Esophagus squamous epithelium (tissue), 5 donors: Measurements from ENCODE around the gene TNK1. TPM values are rescaled to one million over a fixed set of nuclear protein-coding genes. Genes with fewer than 3 reads are reported as not detected.

Source experiments
- DNase-seq: peaks from one replicate; lab custom pipeline; 2025; lab: John Stamatoyannopoulos, UW
- H3K27ac ChIP-seq, 4 donors: fragments of 200-600 bp; sonication (generic); one replicate each; pipeline ENCODE4 v1.5.1; 2016 to 2019; ENCODE audit warnings: mild to moderate bottlenecking in 1 of 4
- H3K27me3 ChIP-seq, 4 donors: fragments of 200-600 bp; sonication (generic); 1 replicate in 3 of 4; 2 replicates in 1 of 4; pipeline versions ENCODE4 v1.5.1 to v1.6.0; 2017 to 2021; ENCODE audit warnings: antibody characterized with exemption in 1 of 4
- H3K36me3 ChIP-seq, 3 donors: fragments of 200-600 bp; sonication (generic); one replicate each; pipeline ENCODE4 v1.5.1; 2016 to 2019
- H3K4me1 ChIP-seq, 3 donors: fragments of 200-600 bp; sonication (generic); one replicate each; pipeline ENCODE4 v1.5.1; 2017 to 2019
- H3K4me3 ChIP-seq, 4 donors: fragments of 200-600 bp; sonication (generic); 1 replicate in 3 of 4; 2 replicates in 1 of 4; pipeline ENCODE4 v1.5.1; 2016 to 2019; ENCODE audit warnings: mild to moderate bottlenecking in 2 of 4, moderate library complexity in 1 of 4
- H3K9me3 ChIP-seq, 3 donors: fragments of 200-600 bp; sonication (generic); one replicate each; pipeline ENCODE4 v1.5.1; 2016 to 2019
- CTCF ChIP-seq, 6 experiments: fragments of 450-650 bp in 4 of 6; fragments of 200-600 bp in 2 of 6; sonication (generic) in 2 of 6; IDR thresholded peaks; one replicate each; pipeline ENCODE4 v1.5.1; 2016 to 2019; ENCODE audit warnings: antibody characterized with exemption in 6 of 6, mild to moderate bottlenecking in 4 of 6, moderate library complexity in 4 of 6
- POLR2A ChIP-seq, 4 donors: fragments of 450-650 bp; IDR thresholded peaks; one replicate each; pipeline ENCODE4 v1.6.1; 2017; ENCODE audit warnings: antibody characterized with exemption in 4 of 4, mild to moderate bottlenecking in 4 of 4, moderate library complexity in 3 of 4
- WGBS, 2 donors: methylation state at CpG; one replicate each; pipeline ENCODE4 v1.1.5; 2018; 5-methylcytosine and 5-hydroxymethylcytosine counted together
- intact Hi-C: fragments of 100-400 bp; cut with DNase I; formaldehyde crosslinking; loops from one replicate; pipeline ENCODE4 v1.15.0; 2022
- total RNA-seq, 4 donors: library from RNA; depleted of rRNA; stranded (reverse); fragments of >200 nt; gene quantifications; one replicate each; pipeline ENCODE4 v1.1.0, GENCODE V29; 2016
- donor health status: DM: yes; HTN: yes; CAD: no.

The TNK1 gene
- total RNA-seq, 4 donors from 2014 or later: 6.2 to 15.2 (median 9.9) TPM

- no peak for DNase-seq
- no peaks in the 10 kb centered on the region for H3K36me3 ChIP-seq
- TF ChIP-seq CTCF (IDR thresholded peaks at IDR 0.05) (peak in 2 of 6 experiments; percentile 44 to 53), POLR2A (IDR thresholded peaks at IDR 0.05) (no peak)
- 14 to 27% methylated on average over 10 of the region's 10 CpGs for WGBS, 2 donors
- no peaks in the 10 kb centered on the region for H3K9me3 ChIP-seq
- peak overlapping the region; percentile 80 to 89 (median 87) for H3K4me3 ChIP-seq
- H3K4me1 ChIP-seq: peaks cover 48 to 77% (median 54%) of the 10 kb centered on the region in 3 donors
- peak overlapping the region; percentile 98 to 100 (median 98) for H3K27ac ChIP-seq
- no peaks in the 10 kb centered on the region for H3K27me3 ChIP-seq
- intact Hi-C loops: no loop called here
These were observed 28.4 kb upstream of the TNK1 start for GRCh38 chr17:7352503-7352889.

- H3K27ac ChIP-seq: peak overlapping the region; percentile 98 to 100 (median 98)
- no peak for TF ChIP-seq POLR2A (IDR thresholded peaks at IDR 0.05)
- TF ChIP-seq CTCF (IDR thresholded peaks at IDR 0.05): no peak
- H3K4me1 ChIP-seq: peaks cover 48 to 77% (median 54%) of the 10 kb centered on the region in 3 donors
- intact Hi-C loops: no loop called here
- DNase-seq: no peak
- 83 to 97% methylated on average over 1 to 6 of the region's 37 CpGs for WGBS, 2 donors
- no peaks in the 10 kb centered on the region for H3K27me3 ChIP-seq
- no peaks in the 10 kb centered on the region for H3K9me3 ChIP-seq
- H3K4me3 ChIP-seq: peak overlapping the region; percentile 80 to 89 (median 87)
- H3K36me3 ChIP-seq: no peaks in the 10 kb centered on the region
These were observed 27.8 kb upstream of the TNK1 start for GRCh38 chr17:7352910-7353635.

GRCh38 chr17:7354262-7354843, 26.5 kb upstream of the TNK1 start:
- WGBS, 2 donors: 39 to 51% methylated on average over 5 to 9 of the region's 9 CpGs
- H3K4me1 ChIP-seq: peaks cover 48 to 71% (median 54%) of the 10 kb centered on the region in 3 donors
- peak overlapping the region in 3 of 4 donors; percentile 34 to 88 (median 80) for H3K4me3 ChIP-seq
- H3K27ac ChIP-seq: peak overlapping the region; percentile 98 to 100 (median 98)
- no peaks in the 10 kb centered on the region for H3K27me3 ChIP-seq
- intact Hi-C loops: no loop called here
- no peaks in the 10 kb centered on the region for H3K9me3 ChIP-seq
- TF ChIP-seq CTCF (IDR thresholded peaks at IDR 0.05) (peak in 3 of 6 experiments; percentile 21 to 53 (median 27)), POLR2A (IDR thresholded peaks at IDR 0.05) (peak in 1 of 4 donors; percentile 23)
- no peak for DNase-seq
- no peaks in the 10 kb centered on the region for H3K36me3 ChIP-seq

- Histone ChIP-seq H3K4me3 (peak within 1 kb of the TSS in 3 of 4 donors; percentile 34 to 88 (median 80)), H3K27ac (peak within 1 kb of the TSS; percentile 98 to 100 (median 98)), H3K9me3 (no peaks in the 10 kb centered on the region), H3K27me3 (no peaks in the 10 kb centered on the region), H3K36me3 (no peaks in the 10 kb centered on the region), H3K4me1 (peaks cover 43 to 64% (median 48%) of the 10 kb centered on the region in 3 donors)
- no CpG with 5 or more reads among the region's 10 CpGs for WGBS, 2 donors
- intact Hi-C loops: loop anchor here (5.0 kb wide), 1 partner anchor 82 kb away; the partner anchor contains the start of genes FGF11 and TMEM102
- TF ChIP-seq CTCF (IDR thresholded peaks at IDR 0.05) (no peak), POLR2A (IDR thresholded peaks at IDR 0.05) (no peak)
- DNase-seq: no peak
These were observed 25.8 kb upstream of the TNK1 start, which contains the start of gene TMEM95 for GRCh38 chr17:7355053-7355452. TSS of gene TMEM95 (plus strand) at chr17:7355156. CDS start at chr17:7355205, 49 bp downstream.

GRCh38 chr17:7355573-7355972, 25.3 kb upstream of the TNK1 start:
- Histone ChIP-seq H3K4me3 (no peak overlapping the region), H3K27me3 (no peaks in the 10 kb centered on the region), H3K9me3 (no peaks in the 10 kb centered on the region), H3K27ac (peak overlapping the region; percentile 98 to 100 (median 98)), H3K4me1 (peaks cover 38 to 59% (median 43%) of the 10 kb centered on the region in 3 donors), H3K36me3 (no peaks in the 10 kb centered on the region)
- WGBS, 2 donors: 67 to 82% methylated on average over 7 to 8 of the region's 8 CpGs
- TF ChIP-seq POLR2A (IDR thresholded peaks at IDR 0.05) (no peak), CTCF (IDR thresholded peaks at IDR 0.05) (no peak)
- intact Hi-C loops: loop anchor here (5.0 kb wide), 1 partner anchor 82 kb away; the partner anchor contains the start of genes FGF11 and TMEM102
- DNase-seq: no peak
